ENCODE measurements around the gene SOAT1. TPM values are rescaled to one million over a fixed set of nuclear protein-coding genes. Genes with fewer than 3 reads are reported as not detected.
"Not testable (repeated sequence)": the region's sequence is repeated elsewhere in the genome, so short reads cannot be mapped to it uniquely, and the experiment has no call there.

Gene SOAT1
- polyA plus RNA-seq, 4 donors, result 1.1 to 15.4 (median 5.1) TPM

DNA sequence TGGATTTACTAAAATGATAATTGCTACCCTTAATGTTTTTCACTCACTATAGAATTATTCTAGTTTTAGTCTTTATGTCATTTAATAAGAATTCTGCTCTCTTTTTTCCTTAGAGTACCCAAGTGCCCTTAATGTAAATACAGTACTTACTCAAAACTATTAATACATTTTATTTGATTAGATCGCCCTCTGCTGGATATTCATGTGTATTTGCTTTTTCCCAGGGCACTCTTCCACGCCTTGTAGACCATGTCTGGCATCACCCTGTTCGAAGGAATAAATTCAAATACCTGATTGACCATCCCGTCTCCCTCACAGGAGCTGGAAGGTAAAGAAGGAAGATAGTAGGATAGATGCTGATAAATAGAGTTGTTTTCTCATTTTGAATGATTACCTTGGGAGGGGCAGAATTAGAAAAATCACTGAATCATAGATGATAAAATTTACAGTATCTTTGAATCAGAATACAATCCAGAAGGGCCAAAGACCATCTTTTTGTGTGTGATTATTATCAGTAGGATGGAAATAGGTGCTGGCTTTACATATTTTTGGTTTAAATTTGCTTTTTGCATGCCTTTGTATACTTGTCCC lies 76.2 kb downstream of the SOAT1 start:
- no peaks in the 10 kb centered on the region for H3K27me3 ChIP-seq (ENCODE audit: control insufficient read depth in 3 of 3, insufficient read depth in 3 of 3, low read length in 3 of 3)
- no peak for FAIRE-seq
- no peaks in the 10 kb centered on the region for H3K9me3 ChIP-seq (ENCODE audit: control insufficient read depth in 2 of 2, insufficient read depth in 1 of 2, low read depth in 1 of 2, low read length in 1 of 2)
- H3K4me1 ChIP-seq (ENCODE audit: control insufficient read depth in 3 of 3, insufficient read depth in 2 of 3, low read depth in 1 of 3, low read length in 2 of 3), result no peaks in the 10 kb centered on the region
- no peaks in the 10 kb centered on the region for H3K36me3 ChIP-seq (ENCODE audit: control insufficient read depth in 3 of 3, insufficient read depth in 2 of 3, low read depth in 1 of 3, low read length in 3 of 3)
- 1 to 4% (median 3%) methylated on average over 4 of the region's 4 CpGs for WGBS, 3 donors
- peak; percentile 66 to 78 for DNase-seq
- no peak overlapping the region for H3K27ac ChIP-seq (ENCODE audit: low read depth in 1 of 3, low read length in 2 of 3)
- H3K4me3 ChIP-seq (ENCODE audit: low read depth in 1 of 3, low read length in 3 of 3), result no peak overlapping the region

- 59 to 79% (median 63%) methylated on average over 4 of the region's 4 CpGs for WGBS, 3 donors
These were observed 78.6 kb downstream of the SOAT1 start for GRCh38 chr1:179372160-179372559.

DNA sequence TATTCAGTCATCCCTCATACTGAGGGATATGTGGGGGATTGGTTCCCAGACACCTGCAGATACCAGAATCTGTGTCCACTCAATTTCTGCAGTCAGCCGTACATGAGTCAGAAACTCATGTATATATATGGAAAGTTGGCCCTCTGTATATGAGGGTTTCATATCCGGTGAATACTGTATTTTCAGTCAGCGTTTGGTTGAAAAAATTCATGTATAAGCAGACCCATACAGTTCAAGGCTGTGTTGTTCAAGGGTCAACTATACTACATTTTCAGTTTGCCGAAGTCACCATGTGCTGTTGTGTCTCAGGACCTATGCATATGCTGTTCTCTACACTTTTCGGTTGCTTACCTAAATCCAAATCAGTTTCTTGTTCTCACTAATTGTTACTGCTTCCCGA lies 82.6 kb downstream of the SOAT1 start:
- no peaks in the 10 kb centered on the region for H3K27me3 ChIP-seq (ENCODE audit: control insufficient read depth in 3 of 3, insufficient read depth in 3 of 3, low read length in 3 of 3)
- H3K4me3 ChIP-seq (ENCODE audit: low read depth in 1 of 3, low read length in 3 of 3), result no peak overlapping the region
- no peak overlapping the region for H3K27ac ChIP-seq (ENCODE audit: low read depth in 1 of 3, low read length in 2 of 3)
- H3K36me3 ChIP-seq (ENCODE audit: control insufficient read depth in 3 of 3, insufficient read depth in 2 of 3, low read depth in 1 of 3, low read length in 3 of 3), result no peaks in the 10 kb centered on the region
- no peak for DNase-seq
- 88 to 90% (median 89%) methylated on average over 6 of the region's 6 CpGs for WGBS, 3 donors
- no peaks in the 10 kb centered on the region for H3K4me1 ChIP-seq (ENCODE audit: control insufficient read depth in 3 of 3, insufficient read depth in 2 of 3, low read depth in 1 of 3, low read length in 2 of 3)
- no peaks in the 10 kb centered on the region for H3K9me3 ChIP-seq (ENCODE audit: control insufficient read depth in 2 of 2, insufficient read depth in 1 of 2, low read depth in 1 of 2, low read length in 1 of 2)
- FAIRE-seq, result no peak

More at GRCh38 chr1:179372160-179372559, 78.6 kb downstream of the SOAT1 start:
- Histone ChIP-seq H3K4me3 (ENCODE audit: low read depth in 1 of 3, low read length in 3 of 3) (no peak overlapping the region), H3K9me3 (ENCODE audit: control insufficient read depth in 2 of 2, insufficient read depth in 1 of 2, low read depth in 1 of 2, low read length in 1 of 2) (no peaks in the 10 kb centered on the region), H3K27ac (ENCODE audit: low read depth in 1 of 3, low read length in 2 of 3) (no peak overlapping the region), H3K36me3 (ENCODE audit: control insufficient read depth in 3 of 3, insufficient read depth in 2 of 3, low read depth in 1 of 3, low read length in 3 of 3) (no peaks in the 10 kb centered on the region), H3K4me1 (ENCODE audit: control insufficient read depth in 3 of 3, insufficient read depth in 2 of 3, low read depth in 1 of 3, low read length in 2 of 3) (no peaks in the 10 kb centered on the region), H3K27me3 (ENCODE audit: control insufficient read depth in 3 of 3, insufficient read depth in 3 of 3, low read length in 3 of 3) (no peaks in the 10 kb centered on the region)
- no peak for FAIRE-seq
- DNase-seq, result no peak

- no peaks in the 10 kb centered on the region for H3K27me3 ChIP-seq (ENCODE audit: control insufficient read depth in 3 of 3, insufficient read depth in 3 of 3, low read length in 3 of 3)
- H3K4me1 ChIP-seq (ENCODE audit: control insufficient read depth in 3 of 3, insufficient read depth in 2 of 3, low read depth in 1 of 3, low read length in 2 of 3), result no peaks in the 10 kb centered on the region
- H3K4me3 ChIP-seq (ENCODE audit: low read depth in 1 of 3, low read length in 3 of 3), result no peak overlapping the region
- H3K36me3 ChIP-seq (ENCODE audit: control insufficient read depth in 3 of 3, insufficient read depth in 2 of 3, low read depth in 1 of 3, low read length in 3 of 3), result no peaks in the 10 kb centered on the region
- no peak overlapping the region for H3K27ac ChIP-seq (ENCODE audit: low read depth in 1 of 3, low read length in 2 of 3)
- H3K9me3 ChIP-seq (ENCODE audit: control insufficient read depth in 2 of 2, insufficient read depth in 1 of 2, low read depth in 1 of 2, low read length in 1 of 2), result no peaks in the 10 kb centered on the region
- DNase-seq (no peak), FAIRE-seq (no peak)
These were observed 86.7 kb downstream of the SOAT1 start for GRCh38 chr1:179380299-179380698.

- no peaks in the 10 kb centered on the region for H3K4me1 ChIP-seq (ENCODE audit: control insufficient read depth in 3 of 3, insufficient read depth in 2 of 3, low read depth in 1 of 3, low read length in 2 of 3)
- no peak overlapping the region for H3K4me3 ChIP-seq (ENCODE audit: low read depth in 1 of 3, low read length in 3 of 3)
- no peak for DNase-seq
- no peaks in the 10 kb centered on the region for H3K9me3 ChIP-seq (ENCODE audit: control insufficient read depth in 2 of 2, insufficient read depth in 1 of 2, low read depth in 1 of 2, low read length in 1 of 2)
- H3K27me3 ChIP-seq (ENCODE audit: control insufficient read depth in 3 of 3, insufficient read depth in 3 of 3, low read length in 3 of 3), result no peaks in the 10 kb centered on the region
- no peak for FAIRE-seq
- WGBS, 3 donors, result 62 to 71% (median 67%) methylated on average over 1 of the region's 1 CpG
- no peaks in the 10 kb centered on the region for H3K36me3 ChIP-seq (ENCODE audit: control insufficient read depth in 3 of 3, insufficient read depth in 2 of 3, low read depth in 1 of 3, low read length in 3 of 3)
- H3K27ac ChIP-seq (ENCODE audit: low read depth in 1 of 3, low read length in 2 of 3), result no peak overlapping the region
These were observed 90.4 kb downstream of the SOAT1 start for GRCh38 chr1:179384027-179384426.

GRCh38 chr1:179385510-179385909 lies 91.9 kb downstream of the SOAT1 start:
- no peaks in the 10 kb centered on the region for H3K9me3 ChIP-seq (ENCODE audit: control insufficient read depth in 2 of 2, insufficient read depth in 1 of 2, low read depth in 1 of 2, low read length in 1 of 2)
- no peaks in the 10 kb centered on the region for H3K27me3 ChIP-seq (ENCODE audit: control insufficient read depth in 3 of 3, insufficient read depth in 3 of 3, low read length in 3 of 3)
- no peaks in the 10 kb centered on the region for H3K4me1 ChIP-seq (ENCODE audit: control insufficient read depth in 3 of 3, insufficient read depth in 2 of 3, low read depth in 1 of 3, low read length in 2 of 3)
- H3K36me3 ChIP-seq (ENCODE audit: control insufficient read depth in 3 of 3, insufficient read depth in 2 of 3, low read depth in 1 of 3, low read length in 3 of 3), result no peaks in the 10 kb centered on the region
- WGBS, 3 donors, result 94 to 100% (median 100%) methylated on average over 1 of the region's 1 CpG
- no peak for DNase-seq
- no peak overlapping the region for H3K27ac ChIP-seq (ENCODE audit: low read depth in 1 of 3, low read length in 2 of 3)
- no peak overlapping the region for H3K4me3 ChIP-seq (ENCODE audit: low read depth in 1 of 3, low read length in 3 of 3)
- FAIRE-seq, result no peak

GRCh38 chr1:179393721-179394120 lies 100.1 kb downstream of the SOAT1 start:
- Histone ChIP-seq H3K27ac (ENCODE audit: low read depth in 1 of 3, low read length in 2 of 3) (no peak overlapping the region), H3K27me3 (ENCODE audit: control insufficient read depth in 3 of 3, insufficient read depth in 3 of 3, low read length in 3 of 3) (no peaks in the 10 kb centered on the region), H3K9me3 (ENCODE audit: control insufficient read depth in 2 of 2, insufficient read depth in 1 of 2, low read depth in 1 of 2, low read length in 1 of 2) (peaks cover 0 to 4% of the 10 kb centered on the region in 2 donors), H3K36me3 (ENCODE audit: control insufficient read depth in 3 of 3, insufficient read depth in 2 of 3, low read depth in 1 of 3, low read length in 3 of 3) (no peaks in the 10 kb centered on the region), H3K4me3 (ENCODE audit: low read depth in 1 of 3, low read length in 3 of 3) (no peak overlapping the region), H3K4me1 (ENCODE audit: control insufficient read depth in 3 of 3, insufficient read depth in 2 of 3, low read depth in 1 of 3, low read length in 2 of 3) (no peaks in the 10 kb centered on the region)
- DNase-seq, result no peak
- WGBS, 3 donors, result 86 to 94% (median 91%) methylated on average over 3 of the region's 3 CpGs
- no peak for FAIRE-seq

- FAIRE-seq, result not testable (repeated sequence)
These were observed 105.8 kb downstream of the SOAT1 start for GRCh38 chr1:179399399-179399798.

More at GRCh38 chr1:179399399-179399798, 105.8 kb downstream of the SOAT1 start:
- not testable (repeated sequence) for H3K9me3 ChIP-seq (ENCODE audit: control insufficient read depth in 2 of 2, insufficient read depth in 1 of 2, low read depth in 1 of 2, low read length in 1 of 2); H3K4me3 ChIP-seq (ENCODE audit: low read depth in 1 of 3, low read length in 3 of 3); H3K27me3 ChIP-seq (ENCODE audit: control insufficient read depth in 3 of 3, insufficient read depth in 3 of 3, low read length in 3 of 3); H3K27ac ChIP-seq (ENCODE audit: low read depth in 1 of 3, low read length in 2 of 3); H3K36me3 ChIP-seq (ENCODE audit: control insufficient read depth in 3 of 3, insufficient read depth in 2 of 3, low read depth in 1 of 3, low read length in 3 of 3); DNase-seq; H3K4me1 ChIP-seq (ENCODE audit: control insufficient read depth in 3 of 3, insufficient read depth in 2 of 3, low read depth in 1 of 3, low read length in 2 of 3)
- WGBS, 3 donors, result 60 to 80% (median 76%) methylated on average over 2 of the region's 2 CpGs

Measured in small intestine (tissue), 7 donors.